ENCODE measurements around the gene XYLT1. TPM values are rescaled to one million over a fixed set of nuclear protein-coding genes. Genes with fewer than 3 reads are reported as not detected.

The XYLT1 gene
- total and polyA plus RNA-seq, 4 experiments from 2014 or later: 1.4 to 48.5 (median 24.5) TPM

GRCh38 chr16:17366299-17366961 lies 104.3 kb downstream of the XYLT1 start:
- H3K36me3 ChIP-seq (ENCODE audit: insufficient read depth, low read length): no peaks in the 10 kb centered on the region
- H3K27ac ChIP-seq (ENCODE audit: low read depth, low read length): no peak overlapping the region
- H3K9me3 ChIP-seq (ENCODE audit: control insufficient read depth in 1 of 2, low read length in 2 of 2): no peaks in the 10 kb centered on the region
- ChIA-PET CTCF (ENCODE audit: partially characterized antibody) (interaction anchor here (2.0 to 2.8 kb wide), 4 partner anchors 20 to 101 kb away, joined by 5 to 9 read pairs (median 7); no protein-coding TSS in a partner anchor), POLR2A (ENCODE audit: partially characterized antibody) (interaction anchor here (0.8 to 10.4 kb wide), 12 partner anchors 8 to 103 kb away, joined by 3 to 201 read pairs (median 3); no protein-coding TSS in a partner anchor)
- no peak overlapping the region for H3K4me3 ChIP-seq (ENCODE audit: low read length in 2 of 2)
- DNase-seq: no peak
- peaks cover 0 to 4% of the 10 kb centered on the region in 2 donors for H3K36me3 Mint-ChIP-seq
- peaks cover 100% of the 10 kb centered on the region for H3K4me1 ChIP-seq (ENCODE audit: insufficient read depth, low read length)
- peak overlapping the region in 5 of 8 donors; percentile 8 to 73 (median 69) for H3K4me3 Mint-ChIP-seq
- H3K4me1 Mint-ChIP-seq: peaks cover 84 to 100% (median 94%) of the 10 kb centered on the region in 4 donors
- H3K27ac Mint-ChIP-seq: peak overlapping the region; percentile 95 to 100 (median 99)
- no peaks in the 10 kb centered on the region for H3K27me3 Mint-ChIP-seq
- H3K27me3 ChIP-seq (ENCODE audit: insufficient read depth, low read length): no peaks in the 10 kb centered on the region
- intact Hi-C loops (cut with micrococcal nuclease): loop anchor here (10.0 kb wide), 2 partner anchors 352 to 1698 kb away; partner anchors contain the start of gene COQ7
- peaks cover 0 to 2% (median 0%) of the 10 kb centered on the region in 8 donors for H3K9me3 Mint-ChIP-seq

DNA sequence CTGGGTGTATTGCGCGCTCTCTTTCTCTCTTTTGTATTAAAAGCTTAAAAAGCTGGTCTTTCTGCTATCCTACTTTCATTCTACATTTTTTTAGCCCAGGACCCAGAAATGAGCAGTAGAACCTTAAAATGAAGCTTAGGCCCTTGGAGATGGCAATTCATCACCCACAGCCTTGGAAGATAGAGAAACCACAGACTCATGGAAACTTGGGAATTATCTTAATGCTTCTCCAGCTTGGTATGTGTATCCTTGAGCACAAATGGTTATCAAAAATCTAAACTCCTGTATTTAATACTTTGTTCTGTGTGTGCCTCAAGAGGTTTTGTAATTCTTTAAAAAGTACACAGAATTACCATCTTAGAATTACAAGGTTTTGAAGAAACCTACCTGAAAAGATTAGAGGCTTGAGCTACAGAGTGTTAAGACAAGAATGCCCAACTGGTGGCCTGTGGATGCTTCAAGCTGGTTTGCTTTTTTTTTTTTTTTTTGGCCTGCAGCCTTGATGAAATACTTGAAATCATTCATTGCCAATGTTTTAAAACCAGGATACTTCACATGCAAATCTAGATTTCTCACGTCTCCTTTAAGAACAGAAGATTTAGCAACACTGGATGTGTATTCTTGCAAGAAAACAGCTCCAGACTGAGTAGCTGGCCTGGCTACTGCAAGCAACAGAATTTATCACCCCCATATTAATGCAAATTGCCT lies 105.0 kb downstream of the XYLT1 start:
- intact Hi-C loops (cut with micrococcal nuclease): loop anchor here (10.0 kb wide), 2 partner anchors 351 to 1699 kb away; partner anchors contain the start of gene COQ7
- Mint-ChIP-seq H3K36me3 (peaks cover 0 to 4% of the 10 kb centered on the region in 2 donors), H3K27ac (peak overlapping the region; percentile 95 to 100 (median 99)), H3K27me3 (no peaks in the 10 kb centered on the region), H3K9me3 (peaks cover 0 to 2% (median 0%) of the 10 kb centered on the region in 8 donors), H3K4me1 (peaks cover 84 to 100% (median 94%) of the 10 kb centered on the region in 4 donors), H3K4me3 (peak overlapping the region in 5 of 8 donors; percentile 8 to 73 (median 70))
- Histone ChIP-seq H3K27me3 (ENCODE audit: insufficient read depth, low read length) (no peaks in the 10 kb centered on the region), H3K36me3 (ENCODE audit: insufficient read depth, low read length) (no peaks in the 10 kb centered on the region), H3K4me1 (ENCODE audit: insufficient read depth, low read length) (peaks cover 100% of the 10 kb centered on the region), H3K27ac (ENCODE audit: low read depth, low read length) (peak overlapping the region; percentile 72), H3K9me3 (ENCODE audit: control insufficient read depth in 1 of 2, low read length in 2 of 2) (no peaks in the 10 kb centered on the region), H3K4me3 (ENCODE audit: low read length in 2 of 2) (no peak overlapping the region)
- CTCF ChIA-PET (ENCODE audit: partially characterized antibody): interaction anchor here (0.6 to 2.8 kb wide), 5 partner anchors 32 to 170 kb away, joined by 3 to 9 read pairs (median 6); no protein-coding TSS in a partner anchor
- POLR2A ChIA-PET (ENCODE audit: partially characterized antibody): interaction anchor here (0.6 to 10.4 kb wide), 12 partner anchors 9 to 104 kb away, joined by 3 to 201 read pairs (median 4); no protein-coding TSS in a partner anchor
- DNase-seq: no peak

- H3K4me1 ChIP-seq (ENCODE audit: insufficient read depth, low read length): peaks cover 100% of the 10 kb centered on the region
- no peaks in the 10 kb centered on the region for H3K27me3 Mint-ChIP-seq
- H3K4me3 ChIP-seq (ENCODE audit: low read length in 2 of 2): peak overlapping the region; percentile 10 to 18
- H3K9me3 ChIP-seq (ENCODE audit: control insufficient read depth in 1 of 2, low read length in 2 of 2): no peaks in the 10 kb centered on the region
- DNase-seq: no peak
- peaks cover 0 to 2% (median 0%) of the 10 kb centered on the region in 8 donors for H3K9me3 Mint-ChIP-seq
- H3K4me1 Mint-ChIP-seq: peaks cover 84 to 100% (median 94%) of the 10 kb centered on the region in 4 donors
- H3K4me3 Mint-ChIP-seq: peak overlapping the region in 7 of 8 donors; percentile 46 to 77 (median 70)
- POLR2A ChIA-PET (ENCODE audit: partially characterized antibody): interaction anchor here (1.2 to 10.4 kb wide), 9 partner anchors 10 to 294 kb away, joined by 3 to 201 read pairs (median 9); no protein-coding TSS in a partner anchor
- no peaks in the 10 kb centered on the region for H3K36me3 ChIP-seq (ENCODE audit: insufficient read depth, low read length)
- peaks cover 0 to 4% of the 10 kb centered on the region in 2 donors for H3K36me3 Mint-ChIP-seq
- intact Hi-C loops (cut with micrococcal nuclease): loop anchor here (10.0 kb wide), 2 partner anchors 350 to 1700 kb away; partner anchors contain the start of gene COQ7
- H3K27ac ChIP-seq (ENCODE audit: low read depth, low read length): peak overlapping the region; percentile 72
- peak overlapping the region; percentile 95 to 100 (median 99) for H3K27ac Mint-ChIP-seq
- CTCF ChIA-PET (ENCODE audit: partially characterized antibody): interaction anchor here (0.7 to 2.8 kb wide), 5 partner anchors 18 to 169 kb away, joined by 3 to 9 read pairs (median 6); no protein-coding TSS in a partner anchor
- no peaks in the 10 kb centered on the region for H3K27me3 ChIP-seq (ENCODE audit: insufficient read depth, low read length)
Observed at GRCh38 chr16:17365211-17365541, 105.6 kb downstream of the XYLT1 start.

DNA sequence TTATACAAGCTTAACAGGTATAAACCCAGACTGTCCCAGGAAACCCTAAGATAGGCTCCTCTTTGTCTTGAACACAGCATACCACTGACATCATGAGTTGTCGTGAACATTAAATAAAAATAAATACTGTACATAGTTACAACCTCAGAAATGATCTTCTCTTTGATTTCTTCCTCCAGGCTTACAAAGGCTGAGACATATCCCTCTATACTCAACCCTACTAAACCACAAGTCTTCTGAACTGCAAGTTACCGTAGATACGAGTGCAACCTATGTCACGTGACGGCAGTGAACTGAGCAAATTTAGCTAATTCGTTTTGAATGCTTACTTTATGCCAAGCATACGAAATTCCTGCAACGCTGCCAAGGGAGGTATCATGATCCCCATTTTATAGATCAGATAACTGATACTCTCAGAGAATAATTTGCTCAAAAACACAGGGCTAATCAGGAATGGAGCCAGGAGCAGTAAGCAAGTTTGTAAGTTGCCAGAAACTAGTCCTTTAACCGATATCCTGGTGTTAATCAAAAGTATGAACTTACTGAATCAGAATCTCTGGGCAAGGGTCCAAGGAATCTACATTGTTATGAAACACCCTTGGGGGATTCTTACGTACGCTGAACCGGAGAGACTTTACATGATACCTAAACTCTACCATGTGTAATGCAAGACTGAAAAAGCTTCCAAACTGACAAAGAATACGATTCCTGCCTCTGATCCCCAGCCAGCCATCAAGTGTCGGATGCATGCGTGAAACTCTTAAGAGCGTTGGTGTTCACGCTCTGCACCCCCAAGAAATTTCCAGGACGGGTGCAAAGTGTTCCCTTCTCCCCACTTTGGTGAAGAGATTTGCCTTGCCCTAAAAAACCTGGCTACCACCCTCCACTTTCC lies 106.2 kb downstream of the XYLT1 start:
- Mint-ChIP-seq H3K4me1 (peaks cover 84 to 100% (median 94%) of the 10 kb centered on the region in 4 donors), H3K27me3 (no peaks in the 10 kb centered on the region), H3K27ac (peak overlapping the region; percentile 95 to 100 (median 99)), H3K9me3 (peaks cover 0 to 2% (median 0%) of the 10 kb centered on the region in 8 donors), H3K36me3 (peaks cover 0 to 2% of the 10 kb centered on the region in 2 donors), H3K4me3 (peak overlapping the region; percentile 52 to 77 (median 68))
- intact Hi-C loops (cut with micrococcal nuclease): loop anchor here (1.0 to 10.0 kb wide), 4 partner anchors 32 to 1700 kb away; partner anchors contain the start of genes COQ7 and XYLT1
- Histone ChIP-seq H3K4me1 (ENCODE audit: insufficient read depth, low read length) (peaks cover 100% of the 10 kb centered on the region), H3K27ac (ENCODE audit: low read depth, low read length) (peak overlapping the region; percentile 72), H3K9me3 (ENCODE audit: control insufficient read depth in 1 of 2, low read length in 2 of 2) (no peaks in the 10 kb centered on the region), H3K27me3 (ENCODE audit: insufficient read depth, low read length) (no peaks in the 10 kb centered on the region), H3K4me3 (ENCODE audit: low read length in 2 of 2) (peak overlapping the region; percentile 10 to 18), H3K36me3 (ENCODE audit: insufficient read depth, low read length) (no peaks in the 10 kb centered on the region)
- peak; percentile 85 to 91 (median 87) for DNase-seq
- CTCF ChIA-PET (ENCODE audit: partially characterized antibody): interaction anchor here (1.1 to 2.2 kb wide), 5 partner anchors 8 to 103 kb away, joined by 3 to 9 read pairs (median 5); no protein-coding TSS in a partner anchor
- POLR2A ChIA-PET (ENCODE audit: partially characterized antibody): interaction anchor here (0.6 to 10.4 kb wide), 21 partner anchors 8 to 293 kb away, joined by 3 to 201 read pairs (median 4); partner anchors contain the start of gene XYLT1

- Histone ChIP-seq H3K27ac (ENCODE audit: low read depth, low read length) (peak overlapping the region; percentile 72), H3K27me3 (ENCODE audit: insufficient read depth, low read length) (no peaks in the 10 kb centered on the region), H3K4me1 (ENCODE audit: insufficient read depth, low read length) (peaks cover 100% of the 10 kb centered on the region), H3K4me3 (ENCODE audit: low read length in 2 of 2) (no peak overlapping the region), H3K36me3 (ENCODE audit: insufficient read depth, low read length) (no peaks in the 10 kb centered on the region), H3K9me3 (ENCODE audit: control insufficient read depth in 1 of 2, low read length in 2 of 2) (no peaks in the 10 kb centered on the region)
- no peak for DNase-seq
- CTCF ChIA-PET (ENCODE audit: partially characterized antibody): interaction anchor here (1.8 kb wide), 1 partner anchor 53 kb away, joined by 5 read pairs; no protein-coding TSS in a partner anchor
- POLR2A ChIA-PET (ENCODE audit: partially characterized antibody): interaction anchor here (1.1 to 2.9 kb wide), 4 partner anchors 8 to 107 kb away, joined by 3 to 16 read pairs (median 8); no protein-coding TSS in a partner anchor
- no peaks in the 10 kb centered on the region for H3K27me3 Mint-ChIP-seq
- H3K9me3 Mint-ChIP-seq: no peaks in the 10 kb centered on the region
- H3K36me3 Mint-ChIP-seq: no peaks in the 10 kb centered on the region
- H3K4me1 Mint-ChIP-seq: peaks cover 87 to 98% (median 95%) of the 10 kb centered on the region in 4 donors
- intact Hi-C loops (cut with micrococcal nuclease): loop anchor here (10.0 kb wide), 2 partner anchors 348 to 1702 kb away; partner anchors contain the start of gene COQ7
- H3K4me3 Mint-ChIP-seq: peak overlapping the region in 6 of 8 donors; percentile 1 to 65 (median 37)
- peak overlapping the region; percentile 95 to 100 (median 99) for H3K27ac Mint-ChIP-seq
Observed at GRCh38 chr16:17362946-17363345, 107.8 kb downstream of the XYLT1 start.

GRCh38 chr16:17362183-17362582 lies 108.6 kb downstream of the XYLT1 start:
- Histone ChIP-seq H3K4me1 (ENCODE audit: insufficient read depth, low read length) (peaks cover 100% of the 10 kb centered on the region), H3K27ac (ENCODE audit: low read depth, low read length) (peak overlapping the region; percentile 72), H3K9me3 (ENCODE audit: control insufficient read depth in 1 of 2, low read length in 2 of 2) (no peaks in the 10 kb centered on the region), H3K27me3 (ENCODE audit: insufficient read depth, low read length) (no peaks in the 10 kb centered on the region), H3K4me3 (ENCODE audit: low read length in 2 of 2) (no peak overlapping the region), H3K36me3 (ENCODE audit: insufficient read depth, low read length) (peaks cover 3% of the 10 kb centered on the region)
- DNase-seq: no peak
- Mint-ChIP-seq H3K36me3 (no peaks in the 10 kb centered on the region), H3K4me3 (peak overlapping the region in 2 of 8 donors; percentile 15 to 24), H3K9me3 (no peaks in the 10 kb centered on the region), H3K27ac (peak overlapping the region; percentile 95 to 100 (median 99)), H3K27me3 (no peaks in the 10 kb centered on the region), H3K4me1 (peaks cover 86 to 97% (median 94%) of the 10 kb centered on the region in 4 donors)
- POLR2A ChIA-PET (ENCODE audit: partially characterized antibody): interaction anchor here (1.2 to 8.8 kb wide), 2 partner anchors 8 to 15 kb away, joined by 5 to 113 read pairs; no protein-coding TSS in a partner anchor
- CTCF ChIA-PET (ENCODE audit: partially characterized antibody): interaction anchor here (0.7 kb wide), 1 partner anchor 9 kb away, joined by 3 read pairs; no protein-coding TSS in a partner anchor
- intact Hi-C loops (cut with micrococcal nuclease): loop anchor here (10.0 kb wide), 2 partner anchors 347 to 1703 kb away; partner anchors contain the start of gene COQ7
